Endothelial cell (in vitro differentiated cells): Measurements from ENCODE around the gene FAM156B. TPM values are rescaled to one million over a fixed set of nuclear protein-coding genes. Genes with fewer than 3 reads are reported as not detected.

ENCODE experiments used
- total RNA-seq: library from RNA; stranded (reverse); fragmentation: NEBNext Ultra II Directional; extraction: Animal tissue kit (Norgen Biotek cat#: 25700); gene quantifications from one replicate; pipeline ENCODE4 v1.2.1, GENCODE V29; 2021; ENCODE audit not compliant: unreplicated experiment

FAM156B gene
- total RNA-seq, 1 donor from 2014 or later = 9.5 TPM

Other genes with a start within 250 kb of the FAM156B start
- not detected for gene SSX7, start 242.4 kb upstream of the FAM156B start, total RNA-seq
- not detected for gene SSX2, start 190.2 kb upstream of the FAM156B start, total RNA-seq
- gene SSX2B, start 146.1 kb upstream of the FAM156B start, total RNA-seq = not detected
- not detected for gene SPANXN5, start 99.9 kb upstream of the FAM156B start, total RNA-seq
- not detected for gene XAGE5, start 86.0 kb upstream of the FAM156B start, total RNA-seq
- gene XAGE3, start 29.2 kb upstream of the FAM156B start, total RNA-seq = not detected
- gene FAM156A, start 61.2 kb downstream of the FAM156B start, total RNA-seq = 18.7 TPM
- 9.4 TPM for gene GPR173, start 151.5 kb downstream of the FAM156B start, total RNA-seq
- gene TSPYL2, start 185.0 kb downstream of the FAM156B start, total RNA-seq = 27.9 TPM
- gene KANTR, start 196.8 kb downstream of the FAM156B start, total RNA-seq = 10.5 TPM